Measurements from ENCODE around the gene HHLA2.

GRCh38 chr3:108312656-108313055 is 16.3 kb downstream of the HHLA2 start:
- TF ChIP-seq POLR2AphosphoS5 (IDR thresholded peaks at IDR 0.05) (no peak), CTCF (IDR thresholded peaks at IDR 0.05) (no peak), POLR2A (IDR thresholded peaks at IDR 0.05) (no peak)

Measured in prostate gland (tissue), 2 donors.